OCI-LY7 (cell line): Measurements from ENCODE around the gene DOCK4. TPM values are rescaled to one million over a fixed set of nuclear protein-coding genes. Genes with fewer than 3 reads are reported as not detected.

Source experiments
- BruUV-seq: library from RNA; stranded (reverse); fragments of 400-500 nt; replicated peaks from 2 replicates; lab custom pipeline; 2021; lab: Mats Ljungman, UMichigan
- CTCF ChIA-PET: fragments of 300-600 bp; sonication (Branson Sonifier 250); formaldehyde crosslinking; loops from one replicate; lab custom pipeline; 2022; ENCODE audit warnings: antibody characterized with exemption; ENCODE audit not compliant: unreplicated experiment; lab: Charles Lee
- POLR2A ChIA-PET: fragments of 300-600 bp; sonication (Branson Sonifier 250); formaldehyde crosslinking; loops from one replicate; lab custom pipeline; 2022; ENCODE audit warnings: antibody characterized with exemption; lab: Charles Lee
- DNase-seq: peaks from one replicate; pipeline ENCODE4 v3.0.0-alpha.2; 2015; ENCODE audit warnings: low spot score
- H2AFZ ChIP-seq: fragments of 200-600 bp; sonication (generic), shearing (Covaris generic); 2 replicates; pipeline ENCODE4 v1.6.1; 2014; ENCODE audit warnings: mild to moderate bottlenecking, antibody characterized with exemption, low read length, moderate library complexity
- H3K27ac ChIP-seq: fragments of 200-600 bp; sonication (generic); 2 replicates; pipeline ENCODE4 v1.5.1; 2014; ENCODE audit warnings: mixed run types, low read depth, mild to moderate bottlenecking, moderate library complexity, low read length, inconsistent platforms; ENCODE audit not compliant: poor library complexity, severe bottlenecking
- H3K36me3 ChIP-seq: fragments of 200-600 bp; sonication (generic); 2 replicates; pipeline ENCODE4 v1.6.1; 2014; ENCODE audit warnings: mild to moderate bottlenecking, antibody characterized with exemption, low read length, moderate library complexity, mixed read lengths; ENCODE audit not compliant: insufficient read depth
- H3K4me1 ChIP-seq: fragments of 200-600 bp; sonication (generic); 2 replicates; pipeline ENCODE4 v1.5.1; 2014; ENCODE audit warnings: mild to moderate bottlenecking, low read length; ENCODE audit not compliant: insufficient read depth, poor library complexity, severe bottlenecking
- H3K4me2 ChIP-seq: fragments of 200-600 bp; sonication (generic); 2 replicates; pipeline ENCODE4 v1.6.1; 2014; ENCODE audit warnings: mild to moderate bottlenecking, low read length
- H3K4me3 ChIP-seq: fragments of 200-600 bp; sonication (generic); 2 replicates; pipeline ENCODE4 v1.5.1; 2014; ENCODE audit warnings: mild to moderate bottlenecking, low read depth, low read length; ENCODE audit not compliant: poor library complexity, severe bottlenecking
- H3K79me2 ChIP-seq: fragments of 200-600 bp; sonication (generic); 2 replicates; pipeline ENCODE4 v1.6.1; 2016; ENCODE audit warnings: low read depth, mild to moderate bottlenecking, low read length, moderate library complexity, mixed read lengths; ENCODE audit not compliant: insufficient read depth
- H3K9me2 ChIP-seq: fragments of 200-600 bp; sonication (generic); 2 replicates; pipeline ENCODE4 v1.6.1; 2016; ENCODE audit warnings: mild to moderate bottlenecking, low read length, mixed read lengths; ENCODE audit not compliant: insufficient read depth
- H3K9me3 ChIP-seq: fragments of 200-600 bp; sonication (generic); 2 replicates; pipeline ENCODE4 v1.6.1; 2014; ENCODE audit warnings: mild to moderate bottlenecking, mixed run types, low read length, mixed read lengths
- H4K20me1 ChIP-seq: fragments of 200-600 bp; sonication (generic); 2 replicates; pipeline ENCODE4 v1.6.1; 2014; ENCODE audit warnings: mild to moderate bottlenecking, antibody characterized with exemption, low read length, moderate library complexity, mixed read lengths; ENCODE audit not compliant: insufficient read depth
- CTCF ChIP-seq: fragments of 200-600 bp; sonication (generic); conservative IDR thresholded peaks from 2 replicates; pipeline ENCODE4 v1.5.1; 2014; ENCODE audit warnings: mild to moderate bottlenecking, antibody characterized with exemption, low read length, moderate library complexity, mixed read lengths
- EZH2phosphoT487 ChIP-seq: fragments of 200-600 bp; sonication (generic); IDR thresholded peaks from 2 replicates; pipeline ENCODE4 v1.6.1; 2018; ENCODE audit warnings: low read depth, borderline replicate concordance, mild to moderate bottlenecking, mixed run types, antibody characterized with exemption, low read length, moderate library complexity, mixed read lengths
- intact Hi-C: fragments of 100-400 bp; cut with micrococcal nuclease; formaldehyde crosslinking; loops from one replicate; pipeline ENCODE4 v1.10.0; 2022; ENCODE audit not compliant: unreplicated experiment
- total RNA-seq, 2 experiments: library from RNA; depleted of rRNA in 1 of 2; stranded (reverse); fragments of >200 nt in 1 of 2; shearing (Covaris generic) in 1 of 2; gene quantifications; 2 replicates each; pipeline ENCODE4 v1.2.3, GENCODE V29; 2014 to 2022

The DOCK4 gene
- total RNA-seq, 2 experiments from 2014 or later = 0.91 to 4.9 TPM

GRCh38 chr7:112214268-112214667 is 8.1 kb upstream of the DOCK4 start:
- Histone ChIP-seq H3K4me1 (no peaks in the 10 kb centered on the region), H3K79me2 (peaks cover 10% of the 10 kb centered on the region; the same call in 1 of the 2 replicates), H3K9me2 (no peaks in the 10 kb centered on the region; the same call in 1 of the 2 replicates), H3K9me3 (no peaks in the 10 kb centered on the region), H3K4me2 (no peak overlapping the region), H3K27ac (no peak overlapping the region), H3K4me3 (no peak overlapping the region), H4K20me1 (0 out of 2 replicates have a peak, but pooled peaks cover 6% of the 10 kb centered on the region), H2AFZ (no peak overlapping the region), H3K36me3 (no peaks in the 10 kb centered on the region)
- intact Hi-C loops = no loop called here
- ChIA-PET CTCF (interaction anchor here (1.4 kb wide), 1 partner anchor 11 kb away, joined by 4 read pairs; no protein-coding TSS in a partner anchor), POLR2A (interaction anchor here (1.7 to 1.8 kb wide), 2 partner anchors 9 to 15 kb away, joined by 4 to 6 read pairs; no protein-coding TSS in a partner anchor)
- TF ChIP-seq EZH2phosphoT487 (no peak), CTCF (no peak)
- no peak for DNase-seq
- BruUV-seq = no TSS peak

GRCh38 chr7:112213735-112214134 is 7.5 kb upstream of the DOCK4 start:
- BruUV-seq = no TSS peak
- DNase-seq = no peak
- H3K36me3 ChIP-seq = no peaks in the 10 kb centered on the region
- POLR2A ChIA-PET = interaction anchor here (0.8 to 1.8 kb wide), 4 partner anchors 9 to 15 kb away, joined by 3 to 6 read pairs (median 5); no protein-coding TSS in a partner anchor
- no peak overlapping the region for H3K4me3 ChIP-seq
- H3K4me2 ChIP-seq = no peak overlapping the region
- CTCF ChIA-PET = no interaction called here
- no peaks in the 10 kb centered on the region for H3K4me1 ChIP-seq
- no peak for TF ChIP-seq EZH2phosphoT487
- TF ChIP-seq CTCF = no peak
- H4K20me1 ChIP-seq = 0 out of 2 replicates have a peak, but pooled peaks cover 6% of the 10 kb centered on the region
- H3K9me2 ChIP-seq = no peaks in the 10 kb centered on the region; the same call in 1 of the 2 replicates
- H3K27ac ChIP-seq = no peak overlapping the region
- H2AFZ ChIP-seq = no peak overlapping the region
- intact Hi-C loops = no loop called here
- H3K79me2 ChIP-seq = peaks cover 14% of the 10 kb centered on the region; the same call in 1 of the 2 replicates
- H3K9me3 ChIP-seq = no peaks in the 10 kb centered on the region

- POLR2A ChIA-PET = interaction anchor here (0.8 kb wide), 1 partner anchor 10 kb away, joined by 3 read pairs; no protein-coding TSS in a partner anchor
- no peaks in the 10 kb centered on the region; the same call in 1 of the 2 replicates for H3K9me2 ChIP-seq
- no peaks in the 10 kb centered on the region for H3K36me3 ChIP-seq
- H2AFZ ChIP-seq = no peak overlapping the region
- H4K20me1 ChIP-seq = 0 out of 2 replicates have a peak, but pooled peaks cover 6% of the 10 kb centered on the region
- TF ChIP-seq EZH2phosphoT487 (no peak), CTCF (no peak)
- intact Hi-C loops = no loop called here
- H3K79me2 ChIP-seq = peaks cover 18% of the 10 kb centered on the region; the same call in 1 of the 2 replicates
- CTCF ChIA-PET = no interaction called here
- no peak overlapping the region for H3K27ac ChIP-seq
- peaks cover 2% of the 10 kb centered on the region for H3K4me1 ChIP-seq
- BruUV-seq = no TSS peak
- no peak for DNase-seq
- no peaks in the 10 kb centered on the region for H3K9me3 ChIP-seq
- H3K4me3 ChIP-seq = no peak overlapping the region
- H3K4me2 ChIP-seq = no peak overlapping the region
These were observed 6.4 kb upstream of the DOCK4 start for GRCh38 chr7:112212571-112212970.
